Stimulated activated CD8-positive, alpha-beta memory T cell treated with anti-CD3 and anti-CD28 coated beads, Interleukin-7, amount 100 ng/mL, for 48 hours (primary cell): ENCODE data around the gene CD300A.
"Not testable (repeated sequence)": the region's sequence is repeated elsewhere in the genome, so short reads cannot be mapped to it uniquely, and the experiment has no call there.

Source experiments
- DNase-seq, 2 donors: peaks; one replicate each; pipeline ENCODE4 v3.0.0-alpha.2; 2020; ENCODE audit warnings: low read depth in 1 of 2; ENCODE audit errors: extremely low read depth in 1 of 2

Gene CD300A

GRCh38 chr17:74478420-74479100 lies 12.1 kb downstream of the CD300A start:
- peak in 1 of 2 donors; percentile 35 for DNase-seq

GRCh38 chr17:74480290-74480689 lies 13.9 kb downstream of the CD300A start:
- DNase-seq = no peak

GRCh38 chr17:74481621-74482020 lies 15.2 kb downstream of the CD300A start:
- DNase-seq = no peak

GRCh38 chr17:74484066-74484465 lies 17.6 kb downstream of the CD300A start:
- DNase-seq = no peak

GRCh38 chr17:74485022-74485743 lies 18.7 kb downstream of the CD300A start:
- no peak for DNase-seq

GRCh38 chr17:74485841-74486240 lies 19.4 kb downstream of the CD300A start:
- no peak for DNase-seq

GRCh38 chr17:74488276-74488675 lies 21.8 kb downstream of the CD300A start:
- DNase-seq = not testable (repeated sequence)

- no peak for DNase-seq
Observed at GRCh38 chr17:74490716-74491115, 24.3 kb downstream of the CD300A start.

GRCh38 chr17:74491626-74492025 lies 25.2 kb downstream of the CD300A start:
- no peak for DNase-seq

GRCh38 chr17:74493331-74493833 lies 26.9 kb downstream of the CD300A start:
- DNase-seq = no peak

GRCh38 chr17:74497471-74497870 lies 31.0 kb downstream of the CD300A start:
- no peak for DNase-seq

- DNase-seq = no peak
Observed at GRCh38 chr17:74499992-74500391, 33.6 kb downstream of the CD300A start.

- no peak for DNase-seq
Observed at GRCh38 chr17:74502861-74503260, 36.4 kb downstream of the CD300A start.

- not testable (repeated sequence) for DNase-seq
Observed at GRCh38 chr17:74503949-74504348, 37.5 kb downstream of the CD300A start.

GRCh38 chr17:74508156-74508555 lies 41.7 kb downstream of the CD300A start:
- no peak for DNase-seq

- no peak for DNase-seq
Observed at GRCh38 chr17:74512036-74512435, 45.6 kb downstream of the CD300A start.

GRCh38 chr17:74512624-74513091 lies 46.2 kb downstream of the CD300A start:
- peak; percentile 39 to 74 for DNase-seq

GRCh38 chr17:74513987-74514631 lies 47.7 kb downstream of the CD300A start:
- no peak for DNase-seq

- no peak for DNase-seq
Observed at GRCh38 chr17:74514632-74515334, 48.3 kb downstream of the CD300A start.

GRCh38 chr17:74515941-74516340 lies 49.5 kb downstream of the CD300A start:
- no peak for DNase-seq
